K562 (cell line): Measurements from ENCODE around the gene PRR35. TPM values are rescaled to one million over a fixed set of nuclear protein-coding genes. Genes with fewer than 3 reads are reported as not detected.

Source experiments
- ATAC-seq: fragments of 200-7000 bp; cut with Tn5 transposase; 3 replicates; pipeline ENCODE4 v1.9.1; 2020; ENCODE audit warnings: moderate library complexity
- BruUV-seq: library from RNA; stranded (reverse); fragments of 400-500 nt; replicated peaks from 2 replicates; lab custom pipeline; 2021; lab: Mats Ljungman, UMichigan
- CTCF ChIA-PET: fragments of 300-600 bp; formaldehyde crosslinking; extraction: SDS; loops from one replicate; lab custom pipeline; 2021; ENCODE audit warnings: low intra/inter-chr PET ratio; lab: Yijun Ruan, JAX
- POLR2A ChIA-PET: fragments of 300-600, 350-650 bp; sonication (Branson Sonifier 250); formaldehyde crosslinking; extraction: SDS; loops from one replicate; lab custom pipeline; 2021; ENCODE audit warnings: antibody characterized with exemption, inconsistent platforms; lab: Yijun Ruan, JAX
- DNase-seq, 4 experiments: peaks; one replicate each; pipeline versions ENCODE4 v3.0.0 to v3.0.0-alpha.2; 2011 to 2018; ENCODE audit warnings: low spot score in 3 of 4, mixed read lengths in 3 of 4; ENCODE audit errors: extremely low read depth in 1 of 4
- FAIRE-seq: peaks from 2 replicates; lab custom pipeline; 2011; peaks lifted over from hg19 to GRCh38; lab: Jason Lieb, UNC
- H2AFZ ChIP-seq: 2 replicates; pipeline ENCODE4 v1.6.0; 2011; ENCODE audit warnings: low read depth, low read length, control low read depth, inconsistent platforms
- H3K27ac ChIP-seq: fragments of 200-600 bp; 3 replicates; pipeline ENCODE4 v1.8.0; 2011; ENCODE audit warnings: low read depth, mild to moderate bottlenecking, control low read depth, inconsistent platforms, low read length, moderate library complexity, mixed read lengths; ENCODE audit errors: extremely low read depth
- H3K27me3 ChIP-seq, 2 experiments: fragments of 300-600 bp in 1 of 2; 2 replicates in 1 of 2; 3 replicates in 1 of 2; pipeline versions ENCODE4 v1.6.0 to v1.8.0; 2011; ENCODE audit warnings: inconsistent platforms in 2 of 2, low read length in 2 of 2, mild to moderate bottlenecking in 1 of 2, mixed read lengths in 1 of 2, moderate library complexity in 1 of 2; ENCODE audit not compliant: control insufficient read depth in 2 of 2, insufficient read depth in 2 of 2
- H3K36me3 ChIP-seq: fragments of 300-600 bp; 3 replicates; pipeline ENCODE4 v1.8.0; 2011; ENCODE audit warnings: mild to moderate bottlenecking, low read length, inconsistent platforms; ENCODE audit not compliant: control insufficient read depth, insufficient read depth
- H3K4me1 ChIP-seq, 2 experiments: fragments of 200-600 bp in 1 of 2; replicated peaks in 1 of 2; 2 replicates in 1 of 2; 3 replicates in 1 of 2; pipeline versions ENCODE4 v1.5.1 to v1.8.0; 2011; ENCODE audit warnings: inconsistent platforms in 2 of 2, low read length in 2 of 2, mild to moderate bottlenecking in 1 of 2, mixed read lengths in 1 of 2, moderate library complexity in 1 of 2; ENCODE audit not compliant: control insufficient read depth in 2 of 2, insufficient read depth in 2 of 2
- H3K4me2 ChIP-seq: 2 replicates; pipeline ENCODE4 v1.6.1; 2011; ENCODE audit warnings: low read length, control low read depth, inconsistent platforms, mixed read lengths; ENCODE audit not compliant: insufficient read depth
- H3K4me3 ChIP-seq: fragments of 200-600 bp; sonication (generic), shearing (Covaris generic); 2 replicates; pipeline ENCODE4 v1.5.1; 2016; ENCODE audit warnings: control low read depth, inconsistent platforms
- H3K79me2 ChIP-seq: fragments of 200-600 bp; 3 replicates; pipeline ENCODE4 v1.8.0; 2011; ENCODE audit warnings: low read length, inconsistent platforms; ENCODE audit not compliant: control insufficient read depth, insufficient read depth
- H3K9ac ChIP-seq, 2 experiments: 2 replicates each; pipeline versions ENCODE4 v1.6.0 to v1.6.1; 2011; ENCODE audit warnings: low read depth in 2 of 2, low read length in 2 of 2, control low read depth in 1 of 2, inconsistent platforms in 1 of 2, mild to moderate bottlenecking in 1 of 2, mixed read lengths in 1 of 2; ENCODE audit not compliant: insufficient read depth in 1 of 2
- H3K9me1 ChIP-seq: one replicate; pipeline ENCODE4 v1.6.0; 2011; ENCODE audit warnings: inconsistent platforms, mild to moderate bottlenecking, low read length, moderate library complexity; ENCODE audit not compliant: control insufficient read depth, insufficient read depth
- H3K9me3 ChIP-seq: replicated peaks from 2 replicates; pipeline ENCODE4 v1.5.1; 2011; ENCODE audit warnings: low read depth, low read length, inconsistent platforms; ENCODE audit not compliant: control insufficient read depth, insufficient read depth
- H4K20me1 ChIP-seq: replicated peaks from 2 replicates; pipeline ENCODE4 v1.6.1; 2011; ENCODE audit warnings: low read length, inconsistent platforms, mixed read lengths; ENCODE audit not compliant: control insufficient read depth, insufficient read depth
- TBL1XR1 ChIP-seq, 2 experiments: IDR thresholded peaks; 2 replicates each; pipeline ENCODE4 v1.6.1; 2012; ENCODE audit warnings: improper control_type of control experiment in 2 of 2, low read length in 2 of 2, mild to moderate bottlenecking in 1 of 2
- TOE1 ChIP-seq, 2 experiments: fragments of 450-650 bp in 1 of 2; sonication (generic) in 1 of 2; formaldehyde crosslinking in 1 of 2; IDR thresholded peaks; 2 replicates each; pipeline versions ENCODE4 v1.7.1 to v1.8.0; 2016 to 2022; ENCODE audit warnings: borderline replicate concordance in 2 of 2, mild to moderate bottlenecking in 2 of 2, antibody characterized with exemption in 1 of 2, inconsistent platforms in 1 of 2, low read depth in 1 of 2, missing genetic modification reagents in 1 of 2, moderate library complexity in 1 of 2
- TRIM24 ChIP-seq, 2 experiments: fragments of 450-650 bp; IDR thresholded peaks; 2 replicates each; pipeline ENCODE4 v1.6.1; 2016
- WGBS: fragments of 100-300 bp; shearing (Covaris generic); methylation state at CpG from one replicate; pipeline ENCODE4 v1.1.6; 2016; ENCODE audit warnings: low coverage, mixed read lengths; ENCODE audit not compliant: insufficient coverage; ENCODE audit errors: missing lambda C conversion rate; 5-methylcytosine and 5-hydroxymethylcytosine counted together
- in situ Hi-C: fragments of 300-500 bp; cut with MboI; formaldehyde crosslinking; loops from 4 replicates; pipeline ENCODE4 v1.15.0; 2018; ENCODE audit warnings: inconsistent platforms, mixed read lengths
- intact Hi-C: fragments of 100-400 bp; cut with micrococcal nuclease; formaldehyde crosslinking; loops from 2 replicates; pipeline ENCODE4 v1.14.2; 2022
- polyA plus RNA-seq, 8 experiments: library from polyadenylated mRNA; depleted of rRNA in 4 of 8; stranded (reverse) in 5 of 8; unstranded in 3 of 8; fragments of >200 nt; fragmentation: Nextera tagmentation in 2 of 8; fragmentation: Illumina TruSeq in 1 of 8; extraction: Ambion mirVana in 2 of 8; extraction: Trizol in 1 of 8; gene quantifications; 2 replicates each; pipeline versions ENCODE4 v1.2.1 to v1.2.3, GENCODE V29; 2011 to 2014; ENCODE audit warnings: inconsistent platforms in 1 of 8, missing spikeins in 1 of 8
- total RNA-seq, 7 experiments: library from RNA; depleted of rRNA in 6 of 7; stranded (reverse); fragments of >200 nt in 6 of 7; fragmentation: Illumina TruSeq in 2 of 7; extraction: Trizol in 2 of 7; gene quantifications; 2 replicates each; pipeline versions ENCODE4 v1.2.1 to v1.2.3, GENCODE V29; 2011 to 2021; ENCODE audit warnings: low replicate concordance in 1 of 7

The PRR35 gene
- total and polyA plus RNA-seq, 9 of the 15 experiments (the other 6 are each of a cell fraction or from before 2014, with no cell fraction given): 0.17 to 0.45 (median 0.21) TPM; not detected in 5

- TF ChIP-seq TOE1 (IDR thresholded peaks at IDR 0.05; ENCODE audit: borderline replicate concordance) (no peak), TOE1 (CRISPR knock-in tag; IDR thresholded peaks at IDR 0.05; ENCODE audit: borderline replicate concordance, low read depth) (no peak)
Observed at GRCh38 chr16:535446-536405, 24.5 kb upstream of the PRR35 start (continued).

DNA sequence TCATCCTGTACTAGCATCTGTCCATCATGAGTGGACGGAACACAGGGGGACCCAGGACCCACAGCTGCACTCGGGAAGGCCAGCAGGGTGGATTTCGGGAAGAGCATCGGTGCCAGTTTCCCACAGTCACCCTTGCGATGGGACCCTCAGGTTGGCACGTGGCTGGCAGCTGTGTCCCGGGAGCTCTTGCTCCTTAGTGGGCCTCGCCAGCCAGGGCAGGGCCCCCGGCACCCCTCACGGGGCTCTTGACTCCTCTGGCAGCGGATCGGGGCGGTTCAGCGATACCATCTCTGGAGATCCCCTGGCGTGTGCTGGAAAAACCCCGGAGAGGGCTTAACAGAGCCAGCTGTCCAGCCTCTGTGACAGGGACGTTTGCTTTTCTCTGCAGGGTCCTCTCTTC, 23.4 kb upstream of the PRR35 start:
- H3K9me1 ChIP-seq: peaks cover 7% of the 10 kb centered on the region
- intact Hi-C loops (no loop called here), in situ Hi-C loops (no loop called here)
- peaks cover 96% of the 10 kb centered on the region for H3K79me2 ChIP-seq
- no peak for ATAC-seq
- H3K9me3 ChIP-seq: no peaks in the 10 kb centered on the region
- CTCF ChIA-PET: no interaction called here
- peaks cover 2 to 80% of the 10 kb centered on the region in 2 experiments; a peak in 3 of 5 replicates for H3K4me1 ChIP-seq
- DNase-seq: no peak
- H3K9ac ChIP-seq: no peak overlapping the region
- TF ChIP-seq TBL1XR1 (IDR thresholded peaks at IDR 0.05; ENCODE audit: low read length in 2 of 2): no peak
- TF ChIP-seq TRIM24 (IDR thresholded peaks at IDR 0.05): no peak
- TF ChIP-seq, all 486 proteins: peak for 0
- H2AFZ ChIP-seq: no peak overlapping the region
- peaks cover 69% of the 10 kb centered on the region; the same call in 1 of the 3 replicates for H3K36me3 ChIP-seq
- BruUV-seq: no TSS peak
- no peaks in the 10 kb centered on the region for H3K27me3 ChIP-seq
- WGBS: 98% methylated on average over 7 of the region's 17 CpGs
- no peak overlapping the region for H3K4me2 ChIP-seq
- H3K27ac ChIP-seq: no peak overlapping the region
- H3K4me3 ChIP-seq: no peak overlapping the region
- no peak for FAIRE-seq
- peaks cover 4% of the 10 kb centered on the region; the same call in 1 of the 2 replicates for H4K20me1 ChIP-seq
- POLR2A ChIA-PET: interaction anchor here (1.0 to 1.1 kb wide), 2 partner anchors 10 to 17 kb away, joined by 4 to 5 read pairs; partner anchors contain the start of gene CAPN15
